Erythroblast (primary cell): Measurements from ENCODE around the gene MGLL.

Source experiments
- GATA1 ChIP-seq: IDR thresholded peaks from 2 replicates; pipeline ENCODE4 v1.6.1; 2011; ENCODE audit warnings: low read depth, mild to moderate bottlenecking, control low read depth, low read length, moderate library complexity
- POLR2A ChIP-seq: IDR thresholded peaks from 2 replicates; pipeline ENCODE4 v1.6.1; 2011; ENCODE audit warnings: mild to moderate bottlenecking, low read length

DNA sequence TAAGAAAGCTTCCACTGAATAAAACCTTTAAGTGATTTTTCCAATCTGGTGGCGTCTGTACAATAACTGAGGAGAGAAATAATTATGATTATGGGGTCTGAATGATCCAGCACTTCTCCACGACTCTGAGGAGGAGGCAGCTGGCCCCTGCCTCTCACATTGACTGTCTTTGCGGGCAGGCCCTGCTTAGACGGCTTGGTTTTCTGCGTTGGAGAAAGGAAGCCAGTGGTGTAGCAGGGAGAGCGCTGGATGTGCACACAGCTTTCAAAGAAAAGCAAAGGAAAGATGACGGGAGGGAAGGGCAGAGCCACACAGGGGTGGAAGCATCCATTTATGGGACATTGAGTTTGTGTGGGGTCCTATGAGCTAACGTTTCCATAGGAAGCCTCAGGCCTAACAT lies 62.5 kb downstream of the MGLL start:
- TF ChIP-seq POLR2A (no peak), GATA1 (no peak)
